ENCODE measurements around the gene NTSR1. TPM values are rescaled to one million over a fixed set of nuclear protein-coding genes. Genes with fewer than 3 reads are reported as not detected.
A peak's percentile ranks its signal among the peaks of the same experiment; 100 is the strongest.

Gene NTSR1
- total RNA-seq, 1 donor from 2014 or later = 0.24 TPM

DNA sequence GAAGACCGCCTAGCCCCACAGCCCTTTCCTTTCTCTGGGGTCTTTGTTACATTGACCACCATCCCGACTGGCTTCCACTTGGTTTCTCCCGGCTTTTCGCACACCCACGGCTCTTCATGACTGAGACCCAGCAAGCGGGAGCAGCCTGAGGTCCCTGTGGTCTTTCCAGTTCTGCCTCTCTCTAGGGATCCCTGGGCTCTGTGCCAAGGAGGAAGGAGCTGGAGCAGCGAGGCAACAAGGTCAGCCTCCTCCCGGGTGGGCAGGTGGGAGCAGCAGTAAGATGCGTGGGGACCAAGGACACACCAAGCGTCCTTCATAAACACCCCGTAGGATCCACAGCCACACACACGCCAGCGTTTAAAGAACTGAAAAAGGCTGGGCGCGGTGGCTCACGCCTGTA, 58.1 kb downstream of the NTSR1 start:
- no peaks in the 10 kb centered on the region for H3K36me3 Mint-ChIP-seq
- DNase-seq (ENCODE audit: extremely low spot score, unreplicated experiment) = no peak
- TF ChIP-seq, protein P1, sequence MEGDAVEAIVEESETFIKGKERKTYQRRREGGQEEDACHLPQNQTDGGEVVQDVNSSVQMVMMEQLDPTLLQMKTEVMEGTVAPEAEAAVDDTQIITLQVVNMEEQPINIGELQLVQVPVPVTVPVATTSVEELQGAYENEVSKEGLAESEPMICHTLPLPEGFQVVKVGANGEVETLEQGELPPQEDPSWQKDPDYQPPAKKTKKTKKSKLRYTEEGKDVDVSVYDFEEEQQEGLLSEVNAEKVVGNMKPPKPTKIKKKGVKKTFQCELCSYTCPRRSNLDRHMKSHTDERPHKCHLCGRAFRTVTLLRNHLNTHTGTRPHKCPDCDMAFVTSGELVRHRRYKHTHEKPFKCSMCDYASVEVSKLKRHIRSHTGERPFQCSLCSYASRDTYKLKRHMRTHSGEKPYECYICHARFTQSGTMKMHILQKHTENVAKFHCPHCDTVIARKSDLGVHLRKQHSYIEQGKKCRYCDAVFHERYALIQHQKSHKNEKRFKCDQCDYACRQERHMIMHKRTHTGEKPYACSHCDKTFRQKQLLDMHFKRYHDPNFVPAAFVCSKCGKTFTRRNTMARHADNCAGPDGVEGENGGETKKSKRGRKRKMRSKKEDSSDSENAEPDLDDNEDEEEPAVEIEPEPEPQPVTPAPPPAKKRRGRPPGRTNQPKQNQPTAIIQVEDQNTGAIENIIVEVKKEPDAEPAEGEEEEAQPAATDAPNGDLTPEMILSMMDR (conservative IDR thresholded peaks at IDR 0.05) = no peak
- peak overlapping the region; percentile 44 for H3K4me3 Mint-ChIP-seq
- peak overlapping the region; percentile 63 for H3K27ac Mint-ChIP-seq
- no peaks in the 10 kb centered on the region for H3K9me3 Mint-ChIP-seq
- H3K4me1 Mint-ChIP-seq (ENCODE audit: unreplicated experiment) = peaks cover 21% of the 10 kb centered on the region
- no peaks in the 10 kb centered on the region for H3K27me3 Mint-ChIP-seq

DNA sequence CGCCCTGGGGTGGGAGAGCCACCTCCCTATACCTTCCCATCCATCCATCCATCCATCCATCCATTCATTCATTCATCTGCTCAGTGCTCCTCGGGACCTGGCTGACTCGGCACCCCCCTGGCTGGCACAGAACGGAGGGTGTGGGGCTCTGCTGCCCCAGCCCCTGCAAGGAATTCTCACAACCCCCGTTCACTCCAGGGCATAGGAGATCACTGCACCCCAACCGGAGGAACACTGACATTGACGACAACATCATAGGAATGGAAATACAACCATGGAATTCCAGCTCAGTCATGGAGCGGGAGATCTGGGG, 59.6 kb downstream of the NTSR1 start:
- Mint-ChIP-seq H3K36me3 (no peaks in the 10 kb centered on the region), H3K9me3 (no peaks in the 10 kb centered on the region), H3K27ac (peak overlapping the region; percentile 46), H3K4me3 (peak overlapping the region; percentile 58), H3K4me1 (ENCODE audit: unreplicated experiment) (peaks cover 32% of the 10 kb centered on the region), H3K27me3 (no peaks in the 10 kb centered on the region)
- DNase-seq (ENCODE audit: extremely low spot score, unreplicated experiment) = no peak
- TF ChIP-seq, protein P1 (conservative IDR thresholded peaks at IDR 0.05) = no peak

DNA sequence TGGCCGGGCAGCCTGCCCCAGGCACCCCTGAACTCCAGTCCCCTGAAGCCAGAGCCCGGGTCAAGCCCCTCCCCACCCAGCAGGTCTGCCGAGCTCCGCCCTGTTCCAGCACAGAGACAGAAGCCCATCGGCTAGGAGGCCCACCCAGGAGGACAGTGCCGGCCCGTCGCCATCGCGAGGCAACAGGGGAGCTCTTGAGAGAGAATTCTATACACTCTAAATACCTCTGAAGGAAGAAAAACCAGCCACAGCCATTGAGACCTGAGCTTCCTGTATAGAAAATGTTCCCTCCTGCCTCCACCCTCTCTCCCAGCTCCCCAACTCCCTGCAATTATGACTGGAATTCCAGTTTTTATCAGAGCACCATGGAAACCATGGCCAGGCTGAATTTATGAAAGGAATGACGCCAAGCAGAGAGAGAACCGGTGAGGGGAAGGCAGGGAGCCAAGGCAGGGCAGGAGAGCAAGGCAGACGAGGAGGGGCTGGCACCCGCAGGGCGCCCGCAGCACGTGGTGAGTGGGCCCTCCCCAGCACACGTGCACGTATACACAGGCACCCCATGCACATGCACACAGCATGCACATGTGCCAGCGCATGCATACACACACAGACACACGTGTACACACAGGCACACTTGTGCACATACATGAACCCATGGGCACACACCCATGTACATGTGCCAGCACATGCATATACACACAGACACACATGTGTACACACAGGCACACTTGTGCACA, 60.1 kb downstream of the NTSR1 start:
- no peaks in the 10 kb centered on the region for H3K36me3 Mint-ChIP-seq
- peak overlapping the region; percentile 39 for H3K4me3 Mint-ChIP-seq
- H3K27ac Mint-ChIP-seq = peak overlapping the region; percentile 46
- H3K9me3 Mint-ChIP-seq = no peaks in the 10 kb centered on the region
- DNase-seq (ENCODE audit: extremely low spot score, unreplicated experiment) = no peak
- TF ChIP-seq, protein P1 (conservative IDR thresholded peaks at IDR 0.05) = no peak
- no peaks in the 10 kb centered on the region for H3K27me3 Mint-ChIP-seq
- H3K4me1 Mint-ChIP-seq (ENCODE audit: unreplicated experiment) = peaks cover 37% of the 10 kb centered on the region

DNA sequence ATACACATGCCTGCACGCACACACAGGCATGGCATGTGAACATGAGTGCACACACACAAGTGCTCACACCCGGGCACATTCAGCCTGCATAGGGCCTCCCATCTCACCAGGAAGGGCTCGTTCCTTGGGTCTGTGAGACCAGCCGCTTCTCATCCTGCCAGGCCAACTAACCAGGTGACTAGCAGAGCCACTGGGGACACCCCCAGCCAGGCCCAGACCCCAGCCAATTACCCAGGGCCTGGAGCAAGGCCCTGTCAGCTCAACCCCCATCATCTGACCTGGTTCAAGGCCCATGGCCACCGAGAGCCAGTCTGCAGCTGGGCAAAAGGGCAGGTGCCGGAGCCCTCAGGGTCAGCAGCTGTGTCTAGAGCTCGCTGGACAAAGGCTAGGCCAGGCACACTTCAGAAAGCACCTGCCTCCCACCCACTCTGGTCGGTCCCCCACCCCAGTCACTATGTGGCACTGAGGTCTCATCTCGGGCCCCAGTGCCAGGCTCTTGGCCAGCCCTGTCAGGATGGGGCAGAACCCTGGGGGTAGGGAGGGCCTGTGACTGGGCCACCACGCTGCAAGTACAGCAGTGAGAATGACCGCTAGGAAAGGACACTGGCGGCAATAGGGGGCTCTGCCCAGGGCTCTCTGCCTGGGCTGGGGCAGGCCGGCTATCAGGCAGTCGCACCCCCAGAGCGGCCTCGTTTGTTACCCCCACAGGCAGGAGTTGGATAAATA, 60.9 kb downstream of the NTSR1 start:
- H3K4me3 Mint-ChIP-seq = no peak overlapping the region
- no peaks in the 10 kb centered on the region for H3K27me3 Mint-ChIP-seq
- DNase-seq (ENCODE audit: extremely low spot score, unreplicated experiment) = no peak
- TF ChIP-seq, protein P1 (conservative IDR thresholded peaks at IDR 0.05) = no peak
- no peak overlapping the region for H3K27ac Mint-ChIP-seq
- H3K4me1 Mint-ChIP-seq (ENCODE audit: unreplicated experiment) = peaks cover 43% of the 10 kb centered on the region
- H3K36me3 Mint-ChIP-seq = no peaks in the 10 kb centered on the region
- no peaks in the 10 kb centered on the region for H3K9me3 Mint-ChIP-seq

DNA sequence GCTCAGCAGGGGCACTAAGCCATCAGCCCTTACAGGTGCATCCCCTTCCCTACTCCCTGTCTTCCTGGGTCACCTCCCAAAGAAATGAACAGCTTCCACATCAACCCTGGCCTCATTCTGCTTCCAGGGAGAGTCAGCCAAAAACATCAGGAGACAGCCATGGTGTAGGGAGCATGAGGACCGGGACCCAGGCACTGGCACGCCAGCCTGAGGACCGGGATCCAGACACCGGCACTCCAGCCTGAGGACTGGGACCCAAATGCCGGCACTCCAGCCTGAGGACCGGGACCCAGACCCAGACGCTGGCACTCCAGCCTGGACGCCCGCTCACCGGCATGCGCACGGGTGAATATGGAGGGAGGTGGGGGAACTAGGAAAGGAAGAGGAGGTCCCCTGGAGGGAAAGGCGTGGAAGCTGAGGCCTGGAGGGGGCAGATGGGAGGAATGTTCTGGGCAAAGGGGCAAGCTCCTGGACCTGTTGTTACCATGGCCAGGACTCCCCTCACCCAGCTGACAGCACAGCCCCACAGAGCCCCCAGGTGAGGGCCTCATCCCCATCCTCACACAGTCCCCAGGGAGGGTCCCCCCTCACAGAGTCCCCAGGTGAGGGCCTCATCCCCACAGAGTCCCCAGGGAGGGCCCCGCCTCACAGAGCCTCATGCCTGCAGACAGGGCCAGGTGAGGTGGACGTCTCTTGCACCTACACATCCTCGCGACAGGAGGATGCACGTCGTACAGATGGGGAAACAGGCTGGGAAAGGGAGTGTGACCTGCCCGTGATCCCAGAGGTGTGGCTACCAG, 61.7 kb downstream of the NTSR1 start:
- H3K27me3 Mint-ChIP-seq = no peaks in the 10 kb centered on the region
- peaks cover 47% of the 10 kb centered on the region for H3K4me1 Mint-ChIP-seq (ENCODE audit: unreplicated experiment)
- H3K27ac Mint-ChIP-seq = no peak overlapping the region
- TF ChIP-seq, protein P1 (conservative IDR thresholded peaks at IDR 0.05) = no peak
- H3K4me3 Mint-ChIP-seq = no peak overlapping the region
- no peaks in the 10 kb centered on the region for H3K36me3 Mint-ChIP-seq
- no peaks in the 10 kb centered on the region for H3K9me3 Mint-ChIP-seq
- no peak for DNase-seq (ENCODE audit: extremely low spot score, unreplicated experiment)

All from type B pancreatic cell (in vitro differentiated cells).